HUDEP-2 (cell line): ENCODE results near the gene NAV1.
"Not testable (repeated sequence)": the region's sequence is repeated elsewhere in the genome, so short reads cannot be mapped to it uniquely, and the experiment has no call there.

Experiments used
- DNase-seq, 76 experiments: peaks; one replicate each; lab custom pipeline; 2025; ENCODE audit not compliant: unreplicated experiment in 76 of 76; lab: John Stamatoyannopoulos, UW

NAV1 gene

DNA sequence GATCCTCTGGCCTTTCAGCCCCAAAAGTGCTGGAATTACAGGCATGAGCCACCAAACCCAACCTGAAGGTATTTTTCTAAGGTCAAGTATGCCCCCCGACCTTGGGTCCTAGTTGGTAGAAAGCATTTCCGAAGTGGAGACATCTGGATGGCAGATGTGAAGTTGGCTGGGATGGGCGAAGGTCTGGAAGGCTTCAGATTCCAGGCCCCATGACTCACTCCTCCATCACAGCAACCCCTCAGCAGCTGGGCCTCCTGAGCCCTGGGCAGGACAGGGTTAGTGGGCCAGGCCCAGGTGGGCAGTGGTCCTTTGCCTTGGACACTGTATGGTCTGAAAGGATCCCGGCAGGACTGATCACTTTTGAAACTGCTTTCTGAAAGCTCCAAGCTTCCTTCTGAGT, 23.3 kb downstream of the NAV1 start:
- DNase-seq: no peak

DNA sequence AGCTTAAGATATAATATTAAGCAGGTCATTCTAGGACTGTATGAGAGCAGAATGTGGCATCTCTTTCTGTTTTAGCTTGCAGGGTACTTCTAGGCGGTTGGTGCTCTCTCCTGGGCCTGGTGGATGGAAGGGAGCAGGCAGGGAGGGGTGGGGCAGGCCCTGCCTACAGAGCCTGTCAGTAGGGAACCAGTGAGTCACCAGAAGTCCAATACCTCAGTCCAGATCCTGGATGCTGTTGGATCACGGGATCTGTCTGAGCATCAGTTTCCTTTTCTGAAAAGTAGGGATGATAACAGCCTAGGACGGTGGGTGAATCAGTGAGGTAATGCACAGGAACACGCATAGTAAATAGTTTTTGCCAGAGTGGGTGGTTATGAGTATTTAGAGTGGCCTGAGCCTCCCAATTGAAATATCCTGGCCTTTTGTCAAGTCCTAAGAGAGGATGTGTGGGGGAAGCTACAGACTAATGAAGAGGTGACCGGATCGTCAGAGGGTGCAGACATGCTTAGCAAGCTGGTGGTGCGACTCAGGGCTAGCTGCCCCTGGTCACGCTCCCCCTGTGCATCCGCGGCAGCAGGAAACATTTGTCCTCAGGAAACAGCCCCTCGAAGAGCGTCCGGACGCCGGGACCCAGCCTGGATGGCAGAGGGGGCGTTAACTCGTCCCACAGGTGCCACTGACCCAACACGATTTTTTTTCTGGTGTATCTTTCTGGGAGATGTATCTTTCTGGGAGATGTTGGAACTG, 23.9 kb downstream of the NAV1 start:
- DNase-seq: no peak

DNA sequence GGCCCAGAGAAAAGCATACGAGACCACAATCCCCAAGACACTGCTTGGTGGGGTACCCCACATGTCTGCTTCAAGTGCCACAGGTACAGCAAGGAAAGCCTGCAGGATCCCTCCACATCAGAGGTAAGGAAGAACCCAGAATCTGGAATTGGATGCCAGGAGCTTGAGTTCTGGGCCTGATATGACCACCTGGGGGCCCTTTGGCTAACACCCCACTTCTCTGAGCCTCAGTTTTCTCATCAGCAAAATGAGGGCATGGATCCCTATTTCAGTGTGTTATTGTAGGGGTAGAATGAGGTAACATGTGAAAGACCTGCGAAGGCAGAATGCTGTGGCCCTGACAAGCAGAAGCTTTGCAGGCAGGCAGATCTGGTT, 24.5 kb downstream of the NAV1 start:
- DNase-seq: no peak

DNA sequence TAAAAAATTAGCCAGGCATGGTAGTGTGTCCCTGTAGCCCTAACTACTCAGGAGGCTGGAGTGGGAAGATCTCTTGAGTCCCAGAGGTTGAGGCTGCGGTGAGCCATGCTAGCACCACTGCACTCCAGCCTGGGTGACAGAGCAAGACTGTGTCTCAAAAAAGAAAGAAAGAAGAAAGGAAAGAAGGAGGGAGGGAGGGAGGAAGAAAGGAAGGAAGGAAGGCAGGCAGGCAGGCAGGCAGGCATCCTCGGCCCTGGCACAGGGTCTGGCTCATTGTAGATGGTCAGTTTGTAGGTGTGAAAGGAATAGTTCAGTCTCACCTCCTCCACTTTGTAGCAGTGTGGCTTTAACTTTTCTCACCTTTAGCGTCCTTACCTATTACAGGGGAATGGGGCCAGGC, 25.0 kb downstream of the NAV1 start:
- no peak for DNase-seq

DNA sequence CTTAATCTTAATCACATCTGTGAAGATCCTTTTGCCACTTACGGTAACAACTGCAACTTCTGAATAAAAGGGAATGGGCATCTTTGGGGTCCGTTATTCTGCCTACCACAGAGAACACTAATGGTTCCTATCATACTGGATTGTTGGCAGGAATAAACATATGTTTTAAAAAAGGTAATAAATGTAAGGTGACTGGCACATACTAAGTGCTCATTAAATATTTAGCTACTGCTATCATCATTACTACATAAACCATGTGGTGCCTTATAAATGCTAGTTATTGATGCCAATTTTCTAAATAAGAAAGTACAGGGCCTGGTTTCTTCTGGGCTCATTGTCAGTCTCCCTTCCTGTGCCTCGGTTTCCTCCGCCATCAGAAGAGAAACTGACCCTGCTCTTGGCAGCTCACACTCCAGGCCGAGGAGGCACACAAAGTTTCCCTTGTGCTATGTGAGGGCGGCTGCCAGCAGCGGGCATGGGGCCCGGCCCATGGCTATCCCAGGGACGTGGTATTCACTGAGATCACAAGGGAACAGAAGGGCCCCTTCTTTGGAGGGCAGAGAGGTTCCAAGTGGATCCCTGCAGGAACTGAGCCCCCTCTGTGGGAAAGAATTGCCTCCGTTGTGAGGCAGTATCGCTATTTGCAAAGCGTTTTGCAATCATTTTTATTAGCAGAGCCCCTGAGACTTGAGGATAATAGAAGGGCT, 26.2 kb downstream of the NAV1 start:
- no peak for DNase-seq

DNA sequence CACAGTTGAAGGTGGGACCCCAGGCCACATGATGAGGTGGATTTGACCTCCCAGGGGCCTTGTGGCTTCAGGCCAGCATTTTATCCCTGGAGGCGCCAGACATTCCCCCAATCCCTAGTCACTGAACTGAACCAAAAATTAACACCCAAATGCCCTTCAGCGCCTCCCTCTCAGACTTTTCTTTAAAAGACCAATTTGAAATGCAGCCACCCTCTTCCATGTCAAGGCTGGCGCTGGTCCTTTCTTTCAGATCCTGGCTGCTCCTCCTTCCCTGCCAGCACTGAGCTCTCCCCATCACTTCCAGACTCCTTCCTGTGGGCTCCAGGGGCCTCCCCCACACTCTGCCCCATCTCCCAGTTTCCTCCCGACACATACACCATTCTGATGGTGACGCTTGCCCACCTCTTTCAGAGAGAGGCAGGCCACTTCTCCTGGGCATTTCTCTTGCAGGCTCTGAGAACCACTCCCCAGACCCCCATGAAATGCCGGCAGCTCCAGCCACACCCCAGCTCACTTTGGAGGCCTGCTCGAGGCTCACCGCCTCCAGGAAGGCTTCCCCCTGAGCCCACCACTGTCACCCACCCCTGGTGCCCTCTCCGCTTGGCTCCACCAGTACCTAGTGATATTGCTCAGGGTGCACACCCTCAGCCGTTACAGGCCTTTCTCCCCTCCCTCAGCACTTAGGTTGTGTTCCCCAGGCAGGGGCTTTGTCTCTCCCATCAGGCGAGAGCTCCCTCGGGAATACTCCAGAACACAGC, 27.0 kb downstream of the NAV1 start:
- no peak for DNase-seq

DNA sequence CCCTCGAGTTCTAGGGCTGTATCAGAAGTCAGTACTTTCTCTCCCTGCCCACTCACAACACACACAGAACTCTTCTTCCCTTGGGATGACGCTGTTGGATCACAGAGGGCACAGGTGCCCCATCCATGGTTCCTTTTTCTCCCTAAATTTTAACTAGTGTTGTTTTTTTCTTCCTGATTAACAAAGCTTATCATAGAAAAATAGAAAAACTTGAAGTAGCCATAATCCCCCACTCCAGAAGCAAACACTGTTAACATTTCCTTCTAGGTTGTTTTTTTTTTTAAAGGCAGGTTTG, 27.5 kb downstream of the NAV1 start:
- DNase-seq: no peak

DNA sequence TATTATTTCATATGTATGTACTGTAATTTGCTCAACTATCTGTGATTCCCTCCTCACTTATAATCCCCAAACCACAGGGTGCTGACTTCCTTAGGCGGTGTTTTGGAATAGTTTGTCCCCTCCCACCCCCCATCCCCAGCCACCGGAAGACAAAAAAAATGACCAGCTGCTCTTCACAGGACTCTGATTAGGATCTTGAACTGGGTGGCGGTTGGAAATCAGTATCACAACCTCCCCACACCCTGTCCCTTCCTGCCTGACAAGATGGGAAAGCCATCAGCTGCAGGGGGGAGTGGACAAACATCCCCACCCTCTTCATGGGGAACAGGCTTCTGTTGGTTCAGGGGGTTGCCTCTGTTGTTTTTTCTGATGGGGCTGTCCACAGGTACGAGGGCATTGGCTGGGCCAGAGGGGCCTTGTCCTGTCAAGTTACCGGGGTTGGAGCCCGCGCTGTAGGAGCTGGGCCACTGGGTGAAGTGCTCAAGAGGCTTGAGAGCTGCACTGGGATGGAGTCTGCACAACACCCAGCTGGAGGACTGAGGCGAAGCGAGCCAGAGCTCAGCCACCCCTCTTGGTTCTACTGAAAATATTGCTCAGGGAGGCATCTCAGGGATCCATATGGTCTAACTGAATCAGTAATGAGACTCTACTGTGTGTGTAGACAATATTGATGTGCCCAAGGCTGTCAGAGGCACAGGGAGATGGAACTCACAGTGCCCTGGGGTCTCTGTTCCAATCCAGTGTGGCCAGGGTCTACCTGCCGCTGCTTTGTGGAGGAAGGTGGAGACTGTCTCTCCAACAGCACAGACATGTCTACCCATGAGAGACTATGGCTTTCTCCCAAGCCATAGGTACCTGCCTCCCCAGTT, 28.2 kb downstream of the NAV1 start:
- DNase-seq: peak in 42 of 76 experiments; percentile 8 to 65 (median 28)

DNA sequence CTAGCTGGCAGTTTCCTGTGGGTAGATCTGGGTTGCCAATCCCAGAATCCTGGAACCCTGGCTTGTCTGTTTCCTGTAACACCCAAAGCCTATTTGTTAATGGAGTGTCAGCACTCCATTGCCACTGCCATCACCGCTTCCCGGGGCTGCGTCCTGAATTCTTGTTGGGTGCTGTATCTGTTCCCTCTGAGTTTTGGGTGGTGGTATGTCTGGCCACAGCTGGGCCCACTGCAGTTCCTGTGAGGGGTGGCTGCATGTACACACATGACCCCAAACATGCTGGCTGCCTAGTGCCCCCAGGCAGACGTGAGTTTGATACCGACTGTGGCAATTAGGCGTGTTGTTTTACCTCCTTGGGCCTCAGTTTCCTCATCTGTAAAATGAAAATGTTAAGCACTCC, 29.3 kb downstream of the NAV1 start:
- DNase-seq: no peak

DNA sequence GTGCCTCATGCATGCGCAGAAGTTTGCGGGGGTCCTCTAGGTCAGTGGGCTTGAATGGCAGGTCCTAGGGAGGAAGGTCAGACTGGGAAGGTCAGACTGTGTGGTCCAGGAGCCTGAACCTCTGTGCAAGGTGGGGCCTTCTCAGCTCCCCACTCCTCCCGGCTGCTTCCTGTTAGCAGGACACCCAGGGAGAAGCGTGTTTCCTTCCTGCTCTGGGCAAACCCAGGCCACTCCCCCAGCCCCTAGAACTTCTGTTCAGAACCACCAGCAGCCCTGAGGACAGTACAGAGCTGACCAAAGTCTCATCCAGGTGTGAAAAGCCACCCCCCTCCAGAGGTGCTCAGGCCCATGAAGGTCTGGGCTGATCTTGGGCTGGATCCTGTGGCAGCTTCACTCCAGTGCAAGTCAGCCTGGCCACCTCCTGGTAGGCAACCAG, 29.9 kb downstream of the NAV1 start:
- DNase-seq: no peak

DNA sequence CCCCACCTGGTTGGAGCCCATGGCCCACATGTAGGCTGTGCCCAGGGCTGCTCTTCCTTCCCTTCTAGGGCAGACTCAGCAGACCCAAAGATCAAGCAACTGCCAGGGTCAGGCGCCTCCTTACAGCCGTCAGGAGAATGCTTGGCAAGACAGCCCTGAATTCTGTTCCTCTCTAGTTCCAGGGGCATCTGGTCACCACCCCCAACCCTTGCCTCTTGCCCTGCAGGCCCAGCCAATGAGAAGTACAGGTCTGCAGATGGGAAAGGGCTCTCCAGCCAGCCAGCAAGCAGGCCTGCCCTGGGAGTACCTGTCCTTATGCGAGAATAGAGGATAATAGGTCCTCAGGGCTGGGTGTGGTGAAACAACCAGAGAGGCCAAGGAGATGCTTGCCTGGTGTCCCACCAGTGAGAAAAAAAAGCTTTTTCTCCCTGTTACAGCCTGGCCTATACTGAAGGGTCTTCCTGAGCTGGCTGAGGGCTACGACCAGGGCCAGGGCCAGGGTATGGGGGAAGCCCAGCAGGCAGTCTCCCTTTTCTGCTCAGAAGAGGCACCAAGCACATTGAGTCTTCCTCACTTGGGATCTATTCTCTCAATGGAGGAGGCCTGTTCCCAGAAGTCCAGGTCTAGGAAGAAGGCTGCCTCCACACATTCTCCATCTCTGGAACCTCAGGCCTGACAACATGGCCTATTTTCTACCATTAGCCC, 31.4 kb downstream of the NAV1 start:
- DNase-seq: no peak

DNA sequence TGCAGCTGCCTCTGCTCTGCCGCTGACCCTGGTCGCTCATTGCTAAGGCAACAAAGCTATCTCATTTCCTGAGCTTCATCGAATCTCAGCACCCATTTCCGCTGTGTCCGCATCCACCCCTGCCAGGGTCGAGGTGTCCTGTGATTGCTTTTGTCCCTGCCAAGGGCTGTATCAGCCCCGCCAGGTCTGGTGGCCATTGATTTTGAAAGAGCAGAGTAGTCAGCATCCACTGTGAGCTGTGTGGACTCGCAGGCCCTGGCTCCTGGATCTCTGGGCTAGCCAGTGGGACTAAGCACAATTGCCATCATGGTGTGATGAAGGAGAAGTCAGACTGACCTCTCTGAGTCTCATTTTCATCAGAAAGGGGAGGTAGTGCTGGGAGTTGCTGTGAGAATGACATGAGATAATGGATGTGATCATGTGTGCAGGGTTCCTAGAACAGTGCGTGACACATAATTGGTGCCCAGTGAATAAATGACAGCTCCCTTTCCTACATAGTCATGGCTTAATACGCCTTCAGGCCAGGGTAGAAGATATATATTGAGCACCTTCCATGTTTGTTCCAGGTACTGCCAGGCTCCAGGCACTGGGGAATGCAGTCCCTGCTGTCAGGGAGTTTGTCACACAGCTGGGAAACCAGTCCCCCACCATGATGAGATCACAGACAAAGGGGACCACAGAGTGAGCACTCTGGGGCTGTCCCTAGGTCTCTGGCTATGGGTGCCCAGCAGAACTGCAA, 32.1 kb downstream of the NAV1 start:
- peak in 1 of 76 experiments; percentile 16 for DNase-seq

DNA sequence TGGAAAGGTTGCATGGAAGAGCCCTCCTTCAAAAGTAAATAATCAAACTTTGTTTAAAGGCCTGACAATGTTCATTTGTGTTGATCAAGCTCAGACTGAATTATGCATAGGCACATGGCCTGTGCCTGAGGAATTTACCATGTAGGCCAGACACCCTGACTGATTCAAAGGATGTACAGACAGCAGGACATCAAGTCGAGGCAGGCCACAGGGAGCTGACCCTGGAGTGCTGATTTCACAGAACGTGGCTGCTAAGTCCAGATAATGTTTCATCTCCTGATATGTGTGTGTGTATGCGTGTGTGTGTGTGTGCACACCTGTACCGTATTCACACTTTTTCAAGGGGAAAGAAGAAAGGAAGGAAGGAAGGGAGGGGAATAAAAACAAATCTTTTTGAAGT, 34.1 kb downstream of the NAV1 start:
- DNase-seq: no peak

DNA sequence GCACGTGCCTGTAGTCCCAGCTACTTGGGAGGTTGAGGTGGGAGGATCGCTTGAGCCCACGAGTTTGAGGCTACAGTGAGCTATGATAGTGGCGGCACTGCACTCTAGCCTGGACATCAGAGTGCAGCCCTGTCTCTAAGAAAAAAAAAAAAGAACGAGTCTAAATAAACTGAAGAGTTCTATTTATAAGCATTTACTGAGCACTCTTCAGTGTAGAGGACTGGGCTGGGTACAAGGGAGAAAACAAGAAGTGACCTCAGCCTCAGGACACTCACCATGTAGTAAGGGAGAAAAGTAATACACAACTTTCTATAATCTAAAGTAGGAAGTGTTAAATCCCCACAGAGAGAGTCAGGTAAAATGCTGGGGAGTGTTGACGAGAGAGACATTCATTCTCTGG, 35.0 kb downstream of the NAV1 start:
- no peak for DNase-seq

DNA sequence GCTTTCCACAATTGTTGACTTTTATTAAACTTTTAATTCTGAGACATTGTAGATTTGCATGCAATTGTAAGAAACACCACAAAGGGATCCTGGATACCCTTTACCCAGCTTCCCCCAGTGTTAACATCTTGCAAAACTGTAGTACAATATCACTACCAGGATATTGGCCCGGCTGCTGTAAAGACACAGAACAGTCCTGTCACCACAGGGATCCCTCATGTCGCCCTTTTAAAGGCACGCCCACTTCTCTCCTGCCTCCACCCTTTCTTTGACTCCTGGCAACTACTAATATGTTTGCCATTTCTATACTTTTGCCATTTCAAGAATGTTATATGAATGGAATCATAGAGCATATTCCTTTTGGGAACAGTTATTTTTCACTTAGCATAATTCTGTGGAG, 37.0 kb downstream of the NAV1 start:
- no peak for DNase-seq

DNA sequence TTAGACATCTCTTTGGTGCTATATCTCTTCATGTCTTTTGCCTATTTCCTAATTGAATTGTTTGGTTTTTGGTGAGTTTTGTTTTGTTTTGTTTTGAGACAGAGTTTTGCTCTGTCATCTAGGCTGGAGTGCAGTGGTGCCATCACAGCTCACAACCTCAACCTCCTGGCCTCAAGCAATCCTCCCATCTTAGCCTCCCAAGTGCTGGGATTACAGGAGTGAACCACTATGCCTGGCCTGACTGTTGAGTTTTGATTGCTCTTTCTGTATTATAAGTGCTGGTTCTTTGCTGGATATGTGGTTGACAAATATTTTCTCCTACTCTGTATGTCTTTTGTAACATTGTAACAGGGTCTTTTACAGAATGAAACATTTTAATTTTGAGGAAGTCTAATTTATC, 38.0 kb downstream of the NAV1 start:
- no peak for DNase-seq

DNA sequence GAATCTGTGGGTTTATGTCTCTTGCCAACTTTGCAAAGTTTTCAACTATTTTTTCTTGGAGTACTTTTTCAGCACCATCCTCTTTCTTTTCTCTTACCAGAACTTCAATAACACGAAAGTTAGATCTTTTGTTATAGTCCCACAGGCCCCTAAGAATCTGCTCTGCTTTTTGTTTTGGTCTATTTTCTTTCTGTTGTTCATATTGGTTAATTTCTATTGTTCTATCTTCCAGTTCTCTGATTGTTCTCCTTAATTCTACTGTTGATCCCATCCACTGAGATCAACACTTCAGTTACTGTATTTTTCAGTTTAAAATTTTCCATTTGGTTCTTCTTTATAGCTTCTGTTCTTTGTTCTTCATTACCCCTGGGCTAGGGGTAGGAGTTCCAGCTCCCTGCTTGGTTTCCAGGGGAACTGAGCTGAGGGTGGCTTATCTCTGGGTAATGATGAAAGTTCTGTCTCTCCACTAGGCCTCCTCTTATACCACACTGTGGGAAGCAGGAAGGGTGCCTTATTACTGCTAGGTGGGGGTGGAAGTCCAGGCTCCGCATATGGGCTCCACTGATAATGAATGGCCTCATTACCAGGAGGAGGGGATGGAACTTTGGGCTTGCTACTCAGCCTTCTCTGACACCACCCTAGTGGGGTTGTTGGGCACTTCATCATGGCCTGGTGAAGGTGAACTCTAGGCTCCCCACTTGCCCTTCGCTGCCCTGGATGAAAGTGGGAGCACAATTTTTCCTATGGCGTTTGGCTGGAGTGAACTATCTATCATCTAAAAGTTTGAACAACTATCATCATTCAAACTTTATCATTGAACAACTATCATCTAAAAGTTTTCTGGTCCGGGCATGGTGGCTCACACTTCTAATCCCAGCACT, 39.3 kb downstream of the NAV1 start:
- DNase-seq: peak in 36 of 76 experiments; percentile 4 to 72 (median 28)

DNA sequence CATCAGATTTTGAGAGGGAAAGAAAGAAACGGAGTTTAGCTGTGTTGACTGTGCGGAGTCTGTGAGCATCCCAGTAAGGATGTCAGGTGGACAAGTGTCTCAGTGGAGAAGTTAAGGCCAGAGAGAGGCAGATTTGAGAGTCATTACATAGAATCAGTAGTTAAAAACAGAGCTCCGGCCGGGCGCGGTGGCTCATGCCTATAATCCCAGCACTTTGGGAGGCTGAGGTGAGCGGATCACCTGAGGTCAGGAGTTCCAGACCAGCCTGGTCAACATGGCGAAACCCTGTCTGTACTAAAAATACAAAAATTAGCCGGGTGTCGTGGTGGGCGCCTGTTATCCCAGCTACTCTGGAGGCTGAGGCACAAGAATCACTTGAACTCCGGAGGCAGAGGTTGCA, 42.4 kb downstream of the NAV1 start:
- not testable (repeated sequence) for DNase-seq
